ENCODE data around the gene SRSF11.
"Not testable (repeated sequence)": the region's sequence is repeated elsewhere in the genome, so short reads cannot be mapped to it uniquely, and the experiment has no call there.

The SRSF11 gene, protein sequence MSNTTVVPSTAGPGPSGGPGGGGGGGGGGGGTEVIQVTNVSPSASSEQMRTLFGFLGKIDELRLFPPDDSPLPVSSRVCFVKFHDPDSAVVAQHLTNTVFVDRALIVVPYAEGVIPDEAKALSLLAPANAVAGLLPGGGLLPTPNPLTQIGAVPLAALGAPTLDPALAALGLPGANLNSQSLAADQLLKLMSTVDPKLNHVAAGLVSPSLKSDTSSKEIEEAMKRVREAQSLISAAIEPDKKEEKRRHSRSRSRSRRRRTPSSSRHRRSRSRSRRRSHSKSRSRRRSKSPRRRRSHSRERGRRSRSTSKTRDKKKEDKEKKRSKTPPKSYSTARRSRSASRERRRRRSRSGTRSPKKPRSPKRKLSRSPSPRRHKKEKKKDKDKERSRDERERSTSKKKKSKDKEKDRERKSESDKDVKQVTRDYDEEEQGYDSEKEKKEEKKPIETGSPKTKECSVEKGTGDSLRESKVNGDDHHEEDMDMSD

DNA sequence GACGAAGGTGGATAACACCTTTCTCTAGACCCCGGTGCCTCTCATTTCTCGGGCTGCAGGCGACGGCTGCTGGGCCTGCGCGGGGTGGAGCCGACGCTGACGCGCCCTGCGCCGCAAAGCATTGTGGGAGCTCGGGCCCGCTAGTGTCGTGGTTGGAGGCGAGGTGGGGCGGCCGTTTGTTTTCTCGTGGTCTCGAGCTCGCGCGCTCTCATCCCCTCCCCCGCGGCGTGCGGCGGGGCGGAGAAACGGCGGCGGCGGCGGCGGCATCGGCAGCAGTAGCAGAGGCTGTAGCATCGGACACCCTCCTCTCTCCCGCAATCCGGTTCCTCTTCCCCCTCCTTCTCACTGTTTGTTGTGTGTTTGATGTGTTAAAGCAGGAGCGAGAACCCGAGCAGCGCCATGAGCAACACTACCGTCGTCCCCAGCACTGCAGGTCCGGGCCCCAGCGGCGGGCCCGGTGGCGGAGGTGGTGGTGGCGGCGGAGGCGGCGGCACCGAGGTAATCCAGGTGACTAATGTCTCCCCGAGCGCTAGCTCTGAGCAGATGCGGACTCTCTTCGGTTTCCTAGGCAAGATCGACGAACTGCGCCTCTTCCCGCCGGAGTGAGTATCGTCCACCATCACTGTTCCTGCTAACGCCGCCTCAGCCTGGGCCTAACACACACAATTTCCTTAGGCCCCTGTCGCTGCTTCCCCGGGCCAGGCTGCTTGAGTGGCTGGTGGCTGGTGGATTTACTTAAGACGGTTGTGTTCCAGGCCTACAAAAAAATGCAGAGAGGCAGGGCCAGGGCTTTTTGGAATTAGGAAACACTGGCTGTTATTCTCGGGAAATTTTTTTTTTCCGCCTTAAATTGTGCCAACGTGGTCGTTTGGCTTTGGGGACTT is at the start of gene SRSF11:
TSS of gene SRSF11 (plus strand) at position 143 of the 884 bp plus-strand sequence. CDS start at position 400, 257 bp downstream.
- in situ Hi-C loops (cut with HindIII; ENCODE audit: low sequenced_read_pairs): no loop called here

DNA sequence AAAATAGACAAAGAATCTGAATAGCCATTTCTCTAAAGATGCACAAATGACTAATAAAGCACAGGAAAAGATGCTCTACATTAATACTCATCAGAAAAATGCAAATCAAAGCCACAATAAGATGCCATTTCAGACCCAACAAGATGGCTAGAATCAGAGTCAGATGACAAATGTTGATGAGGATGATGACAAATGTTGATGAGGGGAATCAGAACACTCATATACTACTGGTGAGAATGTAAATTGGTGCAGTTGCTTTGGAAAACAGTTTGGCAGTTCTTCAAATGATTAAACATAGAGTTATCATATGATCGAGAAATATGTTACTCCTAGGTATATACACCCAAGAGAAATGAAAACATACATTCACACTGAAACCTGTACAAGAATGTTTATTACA is 49.7 kb upstream of the SRSF11 start:
- in situ Hi-C loops (cut with HindIII; ENCODE audit: low sequenced_read_pairs): no loop called here

DNA sequence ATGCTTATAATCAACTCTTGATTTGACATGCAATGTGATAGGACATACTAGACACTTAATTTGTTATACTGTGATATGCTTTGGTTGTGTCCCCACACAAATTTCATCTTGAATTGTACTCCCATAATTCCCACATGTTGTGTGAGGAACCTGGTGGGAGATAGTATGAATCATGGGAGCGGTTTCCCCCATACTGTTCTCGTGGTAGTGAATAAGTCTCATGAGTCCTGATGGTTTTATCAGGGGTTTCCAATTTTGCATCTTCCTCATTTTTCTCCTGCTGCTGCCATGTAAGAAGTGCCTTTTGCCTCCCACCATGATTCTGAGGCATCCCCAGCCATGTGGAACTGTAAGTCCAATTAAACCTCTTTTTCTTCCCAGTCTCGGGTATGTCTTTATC is 36.0 kb upstream of the SRSF11 start:
- in situ Hi-C loops (cut with HindIII; ENCODE audit: low sequenced_read_pairs): not testable (repeated sequence)

DNA sequence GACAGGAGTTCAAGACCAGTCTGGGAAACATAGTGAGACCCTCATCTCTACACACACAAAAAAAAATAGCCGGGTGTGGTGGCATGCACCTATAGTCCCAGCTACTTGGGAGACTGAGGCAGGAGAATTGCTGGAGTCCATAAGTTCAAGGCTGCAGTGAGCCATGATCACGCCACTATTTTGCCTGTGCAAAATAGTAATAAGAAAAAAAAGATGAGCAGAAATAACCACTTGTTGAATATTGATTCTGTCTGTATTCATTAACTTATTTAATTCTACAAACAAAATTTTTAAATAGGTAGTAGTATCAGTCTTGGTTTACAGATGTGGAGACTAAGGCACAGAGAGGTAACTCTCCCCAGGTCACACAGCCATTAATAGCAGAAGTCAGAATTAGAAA is 32.7 kb upstream of the SRSF11 start:
- in situ Hi-C loops (cut with HindIII; ENCODE audit: low sequenced_read_pairs): no loop called here

DNA sequence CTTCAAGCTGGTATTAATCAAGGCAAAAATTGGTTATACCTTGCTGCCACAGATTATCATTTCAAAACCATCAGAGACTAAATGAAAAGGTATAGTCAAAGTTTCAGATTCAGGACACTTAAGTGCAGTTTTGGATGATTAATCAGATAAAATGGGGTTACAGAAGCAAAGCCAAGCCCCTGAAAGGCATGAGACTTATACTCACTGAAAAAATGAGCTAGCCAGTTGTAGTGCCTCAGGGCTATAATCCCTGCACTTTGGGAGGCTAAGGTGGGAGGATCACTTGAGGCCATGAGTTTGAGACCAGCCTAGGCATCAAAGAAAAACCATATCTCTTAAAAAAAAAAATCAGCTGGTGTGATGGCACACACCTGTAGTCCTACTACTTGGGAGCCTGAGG is 31.0 kb upstream of the SRSF11 start:
- in situ Hi-C loops (cut with HindIII; ENCODE audit: low sequenced_read_pairs): no loop called here

DNA sequence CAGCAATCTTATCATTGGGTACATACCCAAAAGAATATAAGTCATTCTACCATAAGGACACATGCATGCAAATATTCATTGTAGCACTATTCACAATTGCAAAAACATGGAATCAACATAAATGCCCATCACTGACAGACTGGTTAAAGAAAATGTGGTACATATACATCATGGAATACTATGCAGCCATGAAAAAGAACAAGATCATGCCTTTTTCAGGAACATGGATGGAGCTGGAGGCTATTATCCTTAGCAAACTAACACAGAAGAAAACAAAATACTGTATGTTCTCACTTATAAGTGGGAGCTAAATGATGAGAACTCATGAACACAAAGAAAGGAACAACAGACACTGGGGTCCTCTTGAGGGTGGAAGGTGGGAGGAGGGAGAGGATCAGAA is 28.7 kb upstream of the SRSF11 start:
- in situ Hi-C loops (cut with HindIII; ENCODE audit: low sequenced_read_pairs): not testable (repeated sequence)

DNA sequence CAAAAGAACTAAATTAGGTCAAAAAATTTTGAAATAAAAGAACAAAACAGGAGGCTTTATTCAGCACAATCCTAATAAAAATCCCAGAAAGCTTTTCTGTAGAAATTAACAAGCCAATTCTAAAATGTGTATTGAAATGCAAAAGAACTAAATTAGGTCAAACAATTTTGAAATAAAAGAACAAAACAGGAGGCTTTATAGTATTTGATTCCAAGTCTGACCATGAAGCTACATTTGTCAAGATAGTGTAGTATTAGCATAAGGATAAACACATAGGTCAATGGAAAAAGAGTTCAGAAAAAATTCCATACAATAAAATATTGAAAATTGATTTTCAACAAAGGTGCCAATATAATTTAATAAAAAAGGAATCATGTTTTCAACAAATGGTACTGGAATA is 26.6 kb upstream of the SRSF11 start:
- in situ Hi-C loops (cut with HindIII; ENCODE audit: low sequenced_read_pairs): no loop called here

DNA sequence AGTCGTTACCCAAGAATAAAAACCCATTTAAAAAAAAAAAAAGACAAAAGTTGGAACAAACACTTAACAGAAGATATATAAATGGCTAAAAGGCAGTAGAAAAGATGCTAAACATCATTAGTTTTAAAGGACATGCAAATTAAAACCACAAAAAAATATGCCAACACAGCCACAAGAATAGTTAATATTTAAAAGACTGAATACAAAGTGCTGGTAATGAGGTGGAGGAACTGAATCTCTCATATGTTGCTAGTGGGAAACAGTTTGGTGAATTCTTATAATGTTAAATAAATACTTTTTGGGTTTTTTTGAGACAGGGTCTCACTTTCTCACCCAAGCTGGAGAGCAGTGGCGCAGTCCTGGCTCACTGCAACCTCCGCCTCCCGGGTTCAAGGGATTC is 25.8 kb upstream of the SRSF11 start:
- in situ Hi-C loops (cut with HindIII; ENCODE audit: low sequenced_read_pairs): no loop called here

DNA sequence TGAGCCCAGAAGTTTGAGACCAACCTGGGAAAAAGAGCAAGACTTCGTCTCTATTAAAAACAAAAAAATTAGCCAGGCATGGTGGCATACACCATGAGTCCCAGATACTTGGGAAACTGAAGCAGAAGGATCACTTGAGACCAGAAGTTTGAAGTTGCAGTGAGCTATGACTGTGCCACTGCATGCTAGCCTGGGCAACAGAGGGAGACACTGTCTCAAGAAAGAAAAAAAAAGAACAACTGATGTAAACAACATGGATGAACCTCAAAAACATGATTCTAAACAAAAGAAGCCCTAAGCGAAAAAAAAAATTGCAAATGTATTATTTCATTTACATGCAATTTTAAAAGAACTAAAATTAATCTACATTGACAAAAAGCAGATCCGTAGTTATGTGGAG is 24.8 kb upstream of the SRSF11 start:
- in situ Hi-C loops (cut with HindIII; ENCODE audit: low sequenced_read_pairs): no loop called here

DNA sequence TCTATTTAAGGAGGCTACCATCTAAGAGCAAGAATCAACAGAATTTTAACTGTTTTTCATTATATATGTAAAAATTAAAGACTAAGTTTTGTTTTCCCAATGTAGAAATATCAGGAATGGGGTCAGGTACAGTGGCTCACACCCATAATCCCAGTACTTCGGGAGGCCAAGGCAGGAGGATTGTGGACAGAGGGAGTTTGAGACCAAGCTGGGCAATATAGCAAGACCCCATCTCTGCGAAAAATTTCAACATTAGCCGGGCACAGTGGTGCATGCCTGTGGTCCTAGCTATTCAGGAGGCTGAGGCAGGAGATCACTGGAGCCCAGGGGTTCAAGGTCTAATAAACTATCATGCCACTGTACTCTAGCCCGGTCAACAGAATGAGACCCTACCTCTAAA is 21.1 kb upstream of the SRSF11 start:
- in situ Hi-C loops (cut with HindIII; ENCODE audit: low sequenced_read_pairs): no loop called here

DNA sequence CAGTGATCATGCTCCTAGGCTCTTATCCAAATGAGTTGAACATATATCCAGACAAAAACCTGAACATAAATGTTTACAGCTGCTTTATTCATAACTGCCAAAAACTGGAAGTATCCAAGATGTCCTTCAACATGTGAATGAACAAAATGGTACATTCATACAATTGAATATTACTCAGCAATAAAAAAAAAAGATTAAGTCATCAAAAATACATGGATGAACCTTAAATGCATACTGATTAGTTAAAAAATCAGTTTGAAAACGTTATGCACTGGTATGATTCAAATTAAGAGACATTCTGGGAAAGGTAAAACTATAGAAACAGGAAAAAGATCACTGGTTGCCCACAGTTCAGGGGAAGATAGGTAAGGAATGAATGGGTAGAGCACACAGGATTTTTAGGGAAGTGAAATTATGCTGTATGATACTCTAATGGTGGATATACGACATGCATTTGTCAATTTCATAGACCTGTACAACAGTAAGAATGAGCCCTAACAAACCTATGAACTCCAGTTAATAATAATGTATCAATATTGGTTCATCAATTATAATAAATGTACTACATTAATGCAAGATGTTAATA is 18.9 kb upstream of the SRSF11 start:
- in situ Hi-C loops (cut with HindIII; ENCODE audit: low sequenced_read_pairs): no loop called here

DNA sequence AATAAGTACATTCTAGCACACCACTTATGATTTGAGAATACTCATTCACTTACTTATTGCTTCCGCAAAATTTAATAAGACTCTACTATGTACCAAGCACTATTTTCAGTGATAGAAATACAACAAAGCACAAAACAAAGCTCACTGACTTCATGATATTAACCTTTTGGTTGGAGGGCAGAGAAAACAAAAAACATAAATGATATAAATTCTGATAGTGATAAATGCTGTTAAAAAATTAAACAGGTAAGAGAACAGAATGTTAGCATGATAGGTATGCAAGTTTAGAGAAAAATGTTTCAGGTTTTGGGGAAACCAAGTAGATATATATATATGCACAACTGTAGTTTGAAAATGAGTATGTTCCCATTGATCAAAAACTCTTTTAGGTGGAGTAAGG is 17.0 kb upstream of the SRSF11 start:
- in situ Hi-C loops (cut with HindIII; ENCODE audit: low sequenced_read_pairs): no loop called here

DNA sequence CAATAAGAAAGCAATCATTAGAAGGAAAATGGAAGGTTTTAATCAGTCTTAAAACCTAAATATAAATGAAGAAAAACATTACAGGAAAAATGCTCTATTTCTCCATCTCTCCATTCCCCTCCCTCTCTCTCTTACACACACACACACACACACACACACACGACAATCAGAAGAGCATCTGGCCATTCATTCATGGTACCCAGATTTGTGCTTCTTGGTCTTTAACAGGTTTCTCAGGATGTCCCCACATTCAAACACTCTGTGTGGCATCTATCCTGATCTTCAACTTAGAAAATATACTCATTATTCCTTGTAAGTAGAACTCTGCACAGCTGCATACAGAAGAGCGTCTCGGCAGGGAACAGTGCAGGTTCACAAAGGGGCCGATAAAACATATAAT is 16.6 kb upstream of the SRSF11 start:
- in situ Hi-C loops (cut with HindIII; ENCODE audit: low sequenced_read_pairs): no loop called here

DNA sequence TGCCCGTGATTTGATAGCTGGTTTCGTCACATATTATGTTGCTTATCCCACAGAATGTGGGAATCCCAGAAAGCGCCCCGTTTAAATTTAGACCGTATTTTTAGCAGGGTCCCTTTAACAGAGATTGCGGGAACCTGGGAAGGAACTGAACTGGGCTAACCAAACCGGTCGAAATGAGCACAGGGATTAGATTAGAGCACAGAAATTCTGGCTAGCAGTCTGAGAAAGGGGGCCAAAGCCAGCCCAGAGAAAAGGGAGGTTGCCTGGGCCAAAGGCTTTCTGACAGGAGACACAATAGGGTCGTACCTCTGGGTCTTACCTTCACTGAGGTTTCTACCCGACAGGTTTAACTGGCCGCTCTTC is 16.1 kb upstream of the SRSF11 start:
- in situ Hi-C loops (cut with HindIII; ENCODE audit: low sequenced_read_pairs): no loop called here

DNA sequence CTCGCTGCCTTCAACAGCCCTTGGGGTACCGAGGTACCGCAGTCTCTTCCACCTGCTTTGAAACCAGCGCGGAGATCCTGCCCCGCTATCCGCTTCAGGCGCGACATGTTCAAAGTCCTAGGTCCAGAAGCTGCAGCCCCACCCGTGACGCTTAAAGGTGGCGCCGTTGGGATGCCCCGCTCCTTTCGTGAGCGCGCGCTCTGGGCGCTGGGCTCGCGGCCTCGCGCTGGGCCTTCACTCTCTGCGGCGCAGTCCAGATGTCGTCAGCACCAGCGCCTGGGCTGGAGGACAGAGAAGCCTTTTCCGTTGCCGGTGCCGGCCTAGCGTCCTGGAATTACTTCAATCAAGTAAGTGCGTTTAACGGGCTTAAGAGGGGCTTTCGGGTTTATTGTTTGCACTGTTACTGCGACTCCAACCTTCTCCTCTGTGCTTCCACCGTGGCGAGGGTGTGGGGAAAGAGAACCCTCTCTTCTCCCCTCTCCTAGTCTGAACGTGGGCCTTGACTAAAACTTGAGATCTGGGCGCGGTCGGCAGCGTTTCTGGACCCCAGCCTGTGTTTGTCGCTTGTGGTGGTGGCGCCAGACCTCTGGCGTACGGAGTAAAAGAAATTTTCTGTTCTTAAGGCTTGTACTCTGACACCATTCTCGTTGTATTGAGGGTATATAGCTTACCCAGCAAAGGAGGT is 15.6 kb upstream of the SRSF11 start, which contains the start of gene LRRC40:
TSS of gene LRRC40 (minus strand) at position 146 of the 685 bp plus-strand sequence. CDS start at position 107, 39 bp downstream.
- in situ Hi-C loops (cut with HindIII; ENCODE audit: low sequenced_read_pairs): no loop called here

DNA sequence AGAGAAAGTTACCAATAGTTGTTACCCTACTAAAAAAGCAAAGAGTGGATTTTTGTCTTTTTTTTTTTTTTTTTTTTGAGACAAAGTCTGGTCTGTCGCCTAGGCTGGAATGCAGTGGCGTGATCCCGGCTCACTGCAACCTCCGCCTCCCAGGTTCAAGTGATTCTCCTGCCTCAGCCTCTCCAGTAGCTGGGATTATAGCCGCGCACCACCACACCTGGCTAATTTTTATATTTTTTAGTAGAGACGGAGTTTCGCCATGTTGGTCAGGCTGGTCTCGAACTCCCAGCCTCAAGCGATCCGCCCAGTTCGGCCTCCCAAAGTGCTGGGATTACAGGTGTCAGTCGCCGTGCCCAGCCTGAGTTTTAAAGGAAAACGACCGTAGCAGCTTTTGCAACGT is 14.3 kb upstream of the SRSF11 start:
- in situ Hi-C loops (cut with HindIII; ENCODE audit: low sequenced_read_pairs): not testable (repeated sequence)

DNA sequence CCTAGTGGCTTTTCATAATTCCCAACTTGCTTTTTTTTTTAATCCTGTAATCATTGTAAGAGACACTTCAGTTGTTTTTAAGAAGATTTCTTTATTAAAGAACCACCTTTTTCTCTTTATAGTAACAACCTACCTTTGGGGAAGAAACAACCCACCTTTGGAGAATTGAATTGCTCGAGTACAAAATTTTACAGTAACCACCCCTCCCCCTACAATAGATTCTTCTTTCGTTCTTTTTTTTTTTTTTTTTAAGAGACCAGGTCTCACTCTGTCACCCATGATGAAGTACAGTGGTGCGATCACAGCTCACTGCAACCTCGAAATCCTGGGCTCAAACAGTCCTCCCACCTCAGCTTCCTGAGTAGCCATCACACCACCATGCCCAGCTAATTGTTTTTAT is 13.7 kb upstream of the SRSF11 start:
- in situ Hi-C loops (cut with HindIII; ENCODE audit: low sequenced_read_pairs): no loop called here

DNA sequence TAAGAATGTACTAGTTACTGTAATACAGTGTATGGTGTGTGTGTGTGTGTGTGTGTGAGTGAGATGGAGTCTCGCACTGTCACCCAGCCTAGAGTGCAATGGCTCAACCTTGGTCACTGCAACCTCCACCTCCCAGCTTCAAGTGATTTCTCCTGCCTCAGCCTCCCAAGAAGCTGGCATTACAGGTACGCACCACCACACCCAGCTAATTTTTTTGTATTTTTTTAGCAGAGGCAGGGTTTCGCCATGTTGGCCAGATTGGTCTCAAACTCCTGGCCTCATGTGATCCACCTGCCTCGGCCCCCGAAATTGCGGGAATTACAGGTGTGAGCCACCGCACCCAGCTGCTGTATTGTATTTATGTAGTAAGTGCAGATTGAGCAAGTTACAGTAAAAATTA is 12.9 kb upstream of the SRSF11 start:
- in situ Hi-C loops (cut with HindIII; ENCODE audit: low sequenced_read_pairs): no loop called here

DNA sequence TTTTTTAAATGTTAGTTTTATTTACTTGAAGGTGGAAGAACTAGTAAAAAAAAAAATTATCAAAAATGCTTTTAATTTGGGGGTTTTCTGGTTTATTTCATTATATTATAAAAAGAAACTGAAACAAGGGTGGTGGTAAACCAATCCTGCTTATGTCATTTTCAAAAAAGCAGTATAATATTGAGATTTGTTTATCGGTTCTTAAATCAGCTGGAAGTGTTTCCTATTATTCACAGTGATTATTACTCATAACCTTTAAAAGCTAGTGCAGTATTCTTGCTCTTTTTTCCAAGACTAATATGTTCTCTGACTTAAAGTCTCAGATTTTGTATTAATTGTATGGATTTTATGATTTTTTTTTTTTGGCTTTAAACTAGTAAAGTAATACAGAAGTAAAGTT is 10.4 kb upstream of the SRSF11 start:
- in situ Hi-C loops (cut with HindIII; ENCODE audit: low sequenced_read_pairs): no loop called here

DNA sequence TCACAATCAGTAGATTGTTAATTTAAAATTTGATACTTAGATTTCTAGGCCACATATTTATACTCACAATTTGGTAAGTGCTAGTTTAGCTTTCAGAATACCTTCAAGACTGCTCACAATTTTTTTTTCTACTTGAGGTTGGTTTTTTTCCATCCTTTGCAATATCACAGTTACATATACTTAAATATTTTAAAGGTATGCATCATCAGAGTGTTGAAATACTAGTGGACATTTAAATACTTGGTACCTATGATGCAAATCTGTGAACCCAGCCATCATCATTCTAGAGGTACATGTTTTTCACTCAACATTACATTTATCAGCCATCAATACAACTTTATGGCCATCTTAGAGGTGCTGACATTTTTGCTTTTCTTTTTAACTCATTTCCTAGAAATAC is 9.6 kb upstream of the SRSF11 start:
- in situ Hi-C loops (cut with HindIII; ENCODE audit: low sequenced_read_pairs): no loop called here

DNA sequence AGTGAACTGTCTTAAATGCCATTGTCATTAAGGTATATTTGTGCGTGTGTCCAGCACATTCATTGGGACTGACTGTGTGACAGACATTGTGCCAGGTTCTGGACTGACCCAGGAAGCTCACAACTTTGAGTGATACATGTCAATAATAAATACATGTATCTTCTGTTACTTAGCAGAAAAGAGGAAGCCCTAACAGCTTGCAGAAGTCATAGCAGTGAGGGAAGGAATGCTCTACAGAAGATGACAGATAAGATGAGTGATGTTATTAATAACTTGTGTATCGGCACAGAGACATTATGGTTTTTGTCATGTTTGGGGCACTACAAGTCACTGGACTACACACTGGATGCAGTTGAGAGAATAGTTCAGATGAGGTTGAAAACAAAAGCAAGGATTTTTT is 1.2 kb upstream of the SRSF11 start:
- in situ Hi-C loops (cut with HindIII; ENCODE audit: low sequenced_read_pairs): no loop called here

All from DLD1 (cell line).